HEK293 (cell line): ENCODE results near the gene RBBP8NL.

Experiments
- ZNF175 ChIP-seq: fragments of 450-650 bp; formaldehyde crosslinking; IDR thresholded peaks from 2 replicates; pipeline ENCODE4 v1.5.1; 2016; ENCODE audit warnings: missing biosample characterization, missing genetic modification characterization
- TF ChIP-seq, protein P1 (sequence below): fragments of 450-650 bp; formaldehyde crosslinking; IDR thresholded peaks from 2 replicates; pipeline ENCODE4 v1.5.1; 2016; ENCODE audit warnings: missing biosample characterization, missing genetic modification characterization
- TF ChIP-seq, protein P2 (sequence below): fragments of 450-650 bp; formaldehyde crosslinking; IDR thresholded peaks from 2 replicates; pipeline ENCODE4 v1.5.1; 2016; ENCODE audit warnings: missing biosample characterization, missing genetic modification characterization
- TF ChIP-seq, protein P3 (sequence below): fragments of 450-650 bp; formaldehyde crosslinking; IDR thresholded peaks from 2 replicates; pipeline ENCODE4 v1.5.1; 2016; ENCODE audit warnings: missing biosample characterization, missing genetic modification characterization

DNA sequence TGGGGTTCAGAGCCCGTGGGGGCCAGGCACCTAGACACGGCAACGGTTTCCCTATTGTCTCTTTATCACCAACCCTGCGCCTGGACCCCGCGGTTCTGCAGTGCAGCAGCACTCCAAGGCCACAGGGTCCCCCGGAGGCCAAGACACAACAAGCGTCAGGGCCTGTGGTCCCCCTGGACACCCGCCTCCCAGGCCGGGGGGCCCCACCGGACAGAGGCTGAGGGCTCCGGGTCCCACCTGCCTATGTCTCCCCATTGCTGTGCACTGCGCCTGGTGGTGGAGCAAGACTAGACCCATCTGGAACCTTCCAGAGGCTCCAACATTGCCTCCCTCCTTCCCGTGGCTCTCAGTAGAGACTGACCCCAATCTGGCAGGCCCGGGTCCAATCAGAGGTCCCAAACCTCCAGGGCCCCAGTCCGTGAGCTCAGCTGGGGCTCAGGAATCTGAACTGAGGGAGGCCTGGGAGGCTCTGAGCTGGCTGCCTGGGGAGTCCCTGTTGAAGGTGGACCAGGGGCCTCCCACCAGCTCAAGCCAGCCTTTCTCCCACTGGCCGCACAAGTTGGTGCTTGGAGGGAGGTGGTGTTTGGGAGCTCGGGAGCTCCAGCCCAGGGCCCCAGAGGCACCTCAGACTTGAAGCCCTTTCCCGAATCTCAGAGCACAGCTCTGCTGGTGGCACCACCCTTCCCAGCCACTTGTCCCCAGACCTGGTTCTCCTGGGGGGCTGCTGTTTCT lies 39.6 kb upstream of the RBBP8NL start:
- TF ChIP-seq, protein P1, sequence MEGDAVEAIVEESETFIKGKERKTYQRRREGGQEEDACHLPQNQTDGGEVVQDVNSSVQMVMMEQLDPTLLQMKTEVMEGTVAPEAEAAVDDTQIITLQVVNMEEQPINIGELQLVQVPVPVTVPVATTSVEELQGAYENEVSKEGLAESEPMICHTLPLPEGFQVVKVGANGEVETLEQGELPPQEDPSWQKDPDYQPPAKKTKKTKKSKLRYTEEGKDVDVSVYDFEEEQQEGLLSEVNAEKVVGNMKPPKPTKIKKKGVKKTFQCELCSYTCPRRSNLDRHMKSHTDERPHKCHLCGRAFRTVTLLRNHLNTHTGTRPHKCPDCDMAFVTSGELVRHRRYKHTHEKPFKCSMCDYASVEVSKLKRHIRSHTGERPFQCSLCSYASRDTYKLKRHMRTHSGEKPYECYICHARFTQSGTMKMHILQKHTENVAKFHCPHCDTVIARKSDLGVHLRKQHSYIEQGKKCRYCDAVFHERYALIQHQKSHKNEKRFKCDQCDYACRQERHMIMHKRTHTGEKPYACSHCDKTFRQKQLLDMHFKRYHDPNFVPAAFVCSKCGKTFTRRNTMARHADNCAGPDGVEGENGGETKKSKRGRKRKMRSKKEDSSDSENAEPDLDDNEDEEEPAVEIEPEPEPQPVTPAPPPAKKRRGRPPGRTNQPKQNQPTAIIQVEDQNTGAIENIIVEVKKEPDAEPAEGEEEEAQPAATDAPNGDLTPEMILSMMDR: no peak
- TF ChIP-seq, protein P2, sequence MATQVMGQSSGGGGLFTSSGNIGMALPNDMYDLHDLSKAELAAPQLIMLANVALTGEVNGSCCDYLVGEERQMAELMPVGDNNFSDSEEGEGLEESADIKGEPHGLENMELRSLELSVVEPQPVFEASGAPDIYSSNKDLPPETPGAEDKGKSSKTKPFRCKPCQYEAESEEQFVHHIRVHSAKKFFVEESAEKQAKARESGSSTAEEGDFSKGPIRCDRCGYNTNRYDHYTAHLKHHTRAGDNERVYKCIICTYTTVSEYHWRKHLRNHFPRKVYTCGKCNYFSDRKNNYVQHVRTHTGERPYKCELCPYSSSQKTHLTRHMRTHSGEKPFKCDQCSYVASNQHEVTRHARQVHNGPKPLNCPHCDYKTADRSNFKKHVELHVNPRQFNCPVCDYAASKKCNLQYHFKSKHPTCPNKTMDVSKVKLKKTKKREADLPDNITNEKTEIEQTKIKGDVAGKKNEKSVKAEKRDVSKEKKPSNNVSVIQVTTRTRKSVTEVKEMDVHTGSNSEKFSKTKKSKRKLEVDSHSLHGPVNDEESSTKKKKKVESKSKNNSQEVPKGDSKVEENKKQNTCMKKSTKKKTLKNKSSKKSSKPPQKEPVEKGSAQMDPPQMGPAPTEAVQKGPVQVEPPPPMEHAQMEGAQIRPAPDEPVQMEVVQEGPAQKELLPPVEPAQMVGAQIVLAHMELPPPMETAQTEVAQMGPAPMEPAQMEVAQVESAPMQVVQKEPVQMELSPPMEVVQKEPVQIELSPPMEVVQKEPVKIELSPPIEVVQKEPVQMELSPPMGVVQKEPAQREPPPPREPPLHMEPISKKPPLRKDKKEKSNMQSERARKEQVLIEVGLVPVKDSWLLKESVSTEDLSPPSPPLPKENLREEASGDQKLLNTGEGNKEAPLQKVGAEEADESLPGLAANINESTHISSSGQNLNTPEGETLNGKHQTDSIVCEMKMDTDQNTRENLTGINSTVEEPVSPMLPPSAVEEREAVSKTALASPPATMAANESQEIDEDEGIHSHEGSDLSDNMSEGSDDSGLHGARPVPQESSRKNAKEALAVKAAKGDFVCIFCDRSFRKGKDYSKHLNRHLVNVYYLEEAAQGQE (tag by site-specific recombination): no peak
- no peak for TF ChIP-seq ZNF175 (tag by site-specific recombination)
- TF ChIP-seq, protein P3, sequence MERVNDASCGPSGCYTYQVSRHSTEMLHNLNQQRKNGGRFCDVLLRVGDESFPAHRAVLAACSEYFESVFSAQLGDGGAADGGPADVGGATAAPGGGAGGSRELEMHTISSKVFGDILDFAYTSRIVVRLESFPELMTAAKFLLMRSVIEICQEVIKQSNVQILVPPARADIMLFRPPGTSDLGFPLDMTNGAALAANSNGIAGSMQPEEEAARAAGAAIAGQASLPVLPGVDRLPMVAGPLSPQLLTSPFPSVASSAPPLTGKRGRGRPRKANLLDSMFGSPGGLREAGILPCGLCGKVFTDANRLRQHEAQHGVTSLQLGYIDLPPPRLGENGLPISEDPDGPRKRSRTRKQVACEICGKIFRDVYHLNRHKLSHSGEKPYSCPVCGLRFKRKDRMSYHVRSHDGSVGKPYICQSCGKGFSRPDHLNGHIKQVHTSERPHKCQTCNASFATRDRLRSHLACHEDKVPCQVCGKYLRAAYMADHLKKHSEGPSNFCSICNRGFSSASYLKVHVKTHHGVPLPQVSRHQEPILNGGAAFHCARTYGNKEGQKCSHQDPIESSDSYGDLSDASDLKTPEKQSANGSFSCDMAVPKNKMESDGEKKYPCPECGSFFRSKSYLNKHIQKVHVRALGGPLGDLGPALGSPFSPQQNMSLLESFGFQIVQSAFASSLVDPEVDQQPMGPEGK (tag by site-specific recombination): no peak
